Transverse colon (tissue), 4 donors: ENCODE measurements around the gene TTLL6. TPM values are rescaled to one million over a fixed set of nuclear protein-coding genes. Genes with fewer than 3 reads are reported as not detected.

ENCODE experiments used
- DNase-seq: peaks from one replicate; pipeline ENCODE4 v3.0.0-alpha.2; 2019
- H3K27ac ChIP-seq, 4 donors: fragments of 200-600 bp; sonication (generic); 2 replicates each; pipeline ENCODE4 v1.5.1; 2016 to 2018; ENCODE audit warnings: inconsistent platforms in 4 of 4
- H3K27me3 ChIP-seq: fragments of 200-600 bp; sonication (generic); 2 replicates; pipeline ENCODE4 v1.5.1; 2017; ENCODE audit warnings: inconsistent platforms
- H3K36me3 ChIP-seq, 4 donors: fragments of 200-600 bp; sonication (generic); 2 replicates each; pipeline ENCODE4 v1.5.1; 2017 to 2019; ENCODE audit warnings: inconsistent platforms in 4 of 4
- H3K4me1 ChIP-seq, 4 donors: fragments of 200-600 bp; sonication (generic); 2 replicates each; pipeline ENCODE4 v1.5.1; 2017 to 2020; ENCODE audit warnings: inconsistent platforms in 4 of 4
- H3K4me3 ChIP-seq, 4 donors: fragments of 200-600 bp; sonication (generic); 1 replicate in 1 of 4; 2 replicates in 3 of 4; pipeline versions ENCODE4 v1.5.1 to v1.6.1; 2017 to 2019; ENCODE audit warnings: inconsistent platforms in 4 of 4
- H3K9me3 ChIP-seq, 2 donors: fragments of 200-600 bp; sonication (generic); 2 replicates each; pipeline ENCODE4 v1.5.1; 2017 to 2019; ENCODE audit warnings: inconsistent platforms in 2 of 2
- CTCF ChIP-seq, 5 experiments: fragments of 200-600 bp in 3 of 5; fragments of 450-650 bp in 2 of 5; sonication (generic) in 3 of 5; IDR thresholded peaks; 1 replicate in 2 of 5; 2 replicates in 3 of 5; pipeline ENCODE4 v1.5.1; 2016 to 2017; ENCODE audit warnings: antibody characterized with exemption in 5 of 5, inconsistent platforms in 3 of 5, mild to moderate bottlenecking in 2 of 5, moderate library complexity in 1 of 5
- EP300 ChIP-seq: sonication (generic); formaldehyde crosslinking; IDR thresholded peaks from one replicate; pipeline ENCODE4 v1.6.1; 2017; ENCODE audit warnings: antibody characterized with exemption, low read depth
- POLR2A ChIP-seq: fragments of 450-650 bp; IDR thresholded peaks from one replicate; pipeline ENCODE4 v1.6.1; 2016; ENCODE audit warnings: antibody characterized with exemption, mild to moderate bottlenecking, moderate library complexity
- POLR2AphosphoS5 ChIP-seq, 3 donors: sonication (generic); formaldehyde crosslinking; IDR thresholded peaks; one replicate each; pipeline ENCODE4 v1.6.1; 2016; ENCODE audit warnings: antibody characterized with exemption in 3 of 3
- WGBS, 2 donors: methylation state at CpG; one replicate each; pipeline ENCODE4 v1.1.5; 2018; ENCODE audit warnings: low coverage in 1 of 2; 5-methylcytosine and 5-hydroxymethylcytosine counted together
- in situ Hi-C, 4 donors: fragments of 200-750 bp; cut with MboI; loops; one replicate each; pipeline versions ENCODE4 v1.15.0 to v1.15.1; 2017; ENCODE audit warnings: low sequenced_read_pairs in 3 of 4, low pct_ligation_motif_present in 1 of 4, low pct_unique_long_range_greater_than_20kb in 1 of 4
- intact Hi-C: fragments of 100-400 bp; cut with DNase I; formaldehyde crosslinking; loops from one replicate; pipeline ENCODE4 v1.15.1; 2023; ENCODE audit warnings: low total_unique reads
- total RNA-seq, 4 donors: library from RNA; depleted of rRNA; stranded (reverse); fragments of >200 nt; gene quantifications; one replicate each; pipeline ENCODE4 v1.1.0, GENCODE V29; 2016

The TTLL6 gene
- total RNA-seq, 4 donors from 2014 or later, result 4.9 to 24.9 (median 7.3) TPM

DNA sequence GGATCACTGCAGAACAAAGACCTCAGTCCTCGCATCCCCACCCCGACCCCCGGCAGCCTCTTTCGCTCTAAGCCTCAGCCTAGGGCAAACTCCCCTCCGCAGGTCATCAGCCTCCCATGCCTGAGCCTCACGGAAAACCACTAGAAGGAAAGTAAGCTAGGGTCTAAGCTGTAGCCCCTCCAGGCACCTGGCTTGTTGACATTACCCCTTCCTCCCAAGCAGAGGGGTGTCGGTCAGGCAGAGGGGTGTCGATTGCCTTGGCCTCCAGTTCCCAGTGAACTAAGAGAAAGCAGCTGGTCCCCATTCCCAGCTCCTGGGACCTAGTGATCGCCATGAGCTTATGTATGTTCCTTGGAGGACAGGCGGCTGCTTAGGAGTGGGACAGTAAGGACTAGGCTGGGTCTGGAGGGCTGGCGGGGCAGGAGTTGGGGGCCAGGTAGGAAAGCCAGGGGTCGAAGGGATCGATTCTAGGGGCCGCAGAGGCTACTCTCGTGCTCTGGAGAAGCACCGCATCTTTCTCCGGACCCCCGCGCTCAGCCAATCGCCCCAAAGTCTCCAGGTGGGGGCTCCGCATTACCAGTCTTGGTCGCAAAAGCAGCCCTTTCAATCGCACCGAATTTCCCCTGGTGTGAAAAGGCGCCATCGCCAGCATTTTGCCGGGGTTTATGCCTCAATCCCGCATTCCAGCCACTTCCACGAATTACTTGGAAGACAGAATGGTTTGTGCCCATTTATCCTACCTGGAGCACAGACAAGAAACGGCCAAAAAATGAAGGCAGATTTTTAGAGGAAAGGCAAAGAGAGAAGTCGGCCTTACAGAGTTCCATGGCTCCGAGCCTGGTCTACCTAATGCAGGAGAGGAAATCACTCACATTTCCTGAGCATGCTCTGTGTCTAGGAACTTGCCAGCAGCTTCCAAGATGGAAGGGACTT is 67.1 kb downstream of the TTLL6 start:
- in situ Hi-C loops, result no loop called here

GRCh38 chr17:48748718-48749566 is 68.1 kb downstream of the TTLL6 start:
- WGBS, 2 donors, result 28 to 37% methylated on average over 16 of the region's 16 CpGs
- TF ChIP-seq POLR2AphosphoS5 (IDR thresholded peaks at IDR 0.05), result peak in 1 of 3 donors; percentile 9
- no peak for TF ChIP-seq POLR2A
- no peak overlapping the region for H3K4me3 ChIP-seq
- peaks cover 100% of the 10 kb centered on the region for H3K27me3 ChIP-seq
- no peaks in the 10 kb centered on the region for H3K9me3 ChIP-seq
- no peaks in the 10 kb centered on the region for H3K36me3 ChIP-seq
- H3K27ac ChIP-seq, result no peak overlapping the region
- no peak for DNase-seq
- in situ Hi-C loops, result no loop called here
- peaks cover 0 to 13% (median 4%) of the 10 kb centered on the region in 4 donors for H3K4me1 ChIP-seq
- intact Hi-C loops, result no loop called here

More for the DNA sequence above, 67.1 kb downstream of the TTLL6 start:
- intact Hi-C loops, result no loop called here
- Histone ChIP-seq H3K36me3 (no peaks in the 10 kb centered on the region), H3K27me3 (peaks cover 100% of the 10 kb centered on the region), H3K4me1 (peaks cover 0 to 22% (median 9%) of the 10 kb centered on the region in 4 donors), H3K27ac (no peak overlapping the region), H3K4me3 (no peak overlapping the region), H3K9me3 (no peaks in the 10 kb centered on the region)
- DNase-seq, result no peak
- no peak for TF ChIP-seq CTCF (IDR thresholded peaks at IDR 0.05)
- no peak for TF ChIP-seq POLR2AphosphoS5 (IDR thresholded peaks at IDR 0.05)
- no peak for TF ChIP-seq POLR2A
- TF ChIP-seq EP300, result no peak
- 18% methylated on average over 29 of the region's 32 CpGs; no CpG with 5 or more reads in 1 of the 2 donors for WGBS, 2 donors

GRCh38 chr17:48747445-48748363 is 69.3 kb downstream of the TTLL6 start:
- H3K27ac ChIP-seq, result no peak overlapping the region
- 9 to 25% methylated on average over 6 to 49 of the region's 53 CpGs for WGBS, 2 donors
- in situ Hi-C loops, result no loop called here
- no peak for TF ChIP-seq EP300
- no peak for TF ChIP-seq CTCF (IDR thresholded peaks at IDR 0.05)
- no peak for TF ChIP-seq POLR2AphosphoS5 (IDR thresholded peaks at IDR 0.05)
- no peak for TF ChIP-seq POLR2A
- DNase-seq, result no peak
- no peak overlapping the region for H3K4me3 ChIP-seq
- peaks cover 0 to 6% (median 3%) of the 10 kb centered on the region in 4 donors for H3K4me1 ChIP-seq
- no peaks in the 10 kb centered on the region for H3K36me3 ChIP-seq
- H3K27me3 ChIP-seq, result peaks cover 100% of the 10 kb centered on the region
- H3K9me3 ChIP-seq, result no peaks in the 10 kb centered on the region
- intact Hi-C loops, result no loop called here

DNA sequence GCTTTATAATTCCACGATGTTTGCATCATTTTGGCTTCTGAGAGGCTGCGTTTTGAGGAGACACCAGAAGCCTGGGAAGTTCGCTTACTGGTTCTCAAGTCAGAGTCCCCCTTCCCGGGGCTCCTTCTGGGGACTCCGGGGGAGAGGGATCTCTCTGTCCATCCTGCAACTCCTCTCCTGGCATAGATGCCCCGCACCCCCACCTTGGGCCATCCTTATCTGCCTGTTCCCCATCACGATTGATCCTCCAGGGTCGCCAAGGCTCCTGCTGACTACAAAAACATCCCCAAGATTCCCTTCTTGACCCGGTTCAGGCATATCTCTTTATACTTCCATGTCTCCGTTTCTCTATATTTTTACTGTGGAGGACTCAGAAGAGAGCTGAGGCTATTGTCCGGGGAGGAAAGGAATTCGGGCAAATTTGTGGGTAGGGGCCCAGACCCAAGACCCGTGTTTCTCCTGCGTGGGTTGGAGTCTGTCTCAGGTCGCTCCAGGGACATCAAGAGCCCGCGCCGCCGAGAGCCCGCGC is 70.0 kb downstream of the TTLL6 start:
- in situ Hi-C loops, result no loop called here
- Histone ChIP-seq H3K27me3 (peaks cover 100% of the 10 kb centered on the region), H3K9me3 (no peaks in the 10 kb centered on the region), H3K27ac (no peak overlapping the region), H3K4me1 (peaks cover 0 to 4% (median 2%) of the 10 kb centered on the region in 4 donors), H3K36me3 (no peaks in the 10 kb centered on the region), H3K4me3 (no peak overlapping the region)
- intact Hi-C loops, result no loop called here
- no peak for DNase-seq
- WGBS, 2 donors, result 0 to 9% methylated on average over 1 to 21 of the region's 21 CpGs
- no peak for TF ChIP-seq EP300
- no peak for TF ChIP-seq CTCF (IDR thresholded peaks at IDR 0.05)
- no peak for TF ChIP-seq POLR2A
- no peak for TF ChIP-seq POLR2AphosphoS5 (IDR thresholded peaks at IDR 0.05)
